ENCODE results near the gene GABARAPL1. TPM values are rescaled to one million over a fixed set of nuclear protein-coding genes. Genes with fewer than 3 reads are reported as not detected.
A peak's percentile ranks its signal among the peaks of the same experiment; 100 is the strongest.
"Not testable (repeated sequence)": the region's sequence is repeated elsewhere in the genome, so short reads cannot be mapped to it uniquely, and the experiment has no call there.

GABARAPL1 gene
- total RNA-seq, 1 donor from 2014 or later: 110 TPM

DNA sequence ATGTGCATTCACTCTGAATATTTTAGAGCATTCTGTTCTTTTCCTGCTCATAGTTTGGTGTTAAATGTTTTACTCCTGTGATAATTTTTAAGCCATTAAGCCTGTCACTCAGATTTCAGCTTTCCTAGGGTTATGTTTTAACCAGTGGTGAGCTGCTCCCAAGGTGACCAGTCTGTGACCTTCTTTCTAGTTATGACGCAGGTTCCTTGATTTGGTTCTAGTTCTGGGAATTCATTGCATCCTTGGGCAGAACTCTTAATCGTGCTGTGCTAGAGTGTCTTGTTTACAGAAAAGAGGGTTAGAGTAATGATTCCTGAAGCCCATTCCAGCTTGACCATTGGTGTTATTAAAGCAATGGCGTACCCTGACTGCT, 2.2 kb downstream of the GABARAPL1 start:
- DNase-seq: no peak
- Mint-ChIP-seq H3K36me3 (ENCODE audit: unreplicated experiment) (no peaks in the 10 kb centered on the region), H3K4me1 (ENCODE audit: low read depth, unreplicated experiment) (peaks cover 7% of the 10 kb centered on the region), H3K27ac (ENCODE audit: unreplicated experiment) (peak overlapping the region; percentile 7), H3K4me3 (ENCODE audit: unreplicated experiment) (peak overlapping the region; percentile 97), H3K9me3 (ENCODE audit: unreplicated experiment) (peaks cover 13% of the 10 kb centered on the region), H3K27me3 (ENCODE audit: unreplicated experiment) (peaks cover 4% of the 10 kb centered on the region)
- TF ChIP-seq, protein P1, sequence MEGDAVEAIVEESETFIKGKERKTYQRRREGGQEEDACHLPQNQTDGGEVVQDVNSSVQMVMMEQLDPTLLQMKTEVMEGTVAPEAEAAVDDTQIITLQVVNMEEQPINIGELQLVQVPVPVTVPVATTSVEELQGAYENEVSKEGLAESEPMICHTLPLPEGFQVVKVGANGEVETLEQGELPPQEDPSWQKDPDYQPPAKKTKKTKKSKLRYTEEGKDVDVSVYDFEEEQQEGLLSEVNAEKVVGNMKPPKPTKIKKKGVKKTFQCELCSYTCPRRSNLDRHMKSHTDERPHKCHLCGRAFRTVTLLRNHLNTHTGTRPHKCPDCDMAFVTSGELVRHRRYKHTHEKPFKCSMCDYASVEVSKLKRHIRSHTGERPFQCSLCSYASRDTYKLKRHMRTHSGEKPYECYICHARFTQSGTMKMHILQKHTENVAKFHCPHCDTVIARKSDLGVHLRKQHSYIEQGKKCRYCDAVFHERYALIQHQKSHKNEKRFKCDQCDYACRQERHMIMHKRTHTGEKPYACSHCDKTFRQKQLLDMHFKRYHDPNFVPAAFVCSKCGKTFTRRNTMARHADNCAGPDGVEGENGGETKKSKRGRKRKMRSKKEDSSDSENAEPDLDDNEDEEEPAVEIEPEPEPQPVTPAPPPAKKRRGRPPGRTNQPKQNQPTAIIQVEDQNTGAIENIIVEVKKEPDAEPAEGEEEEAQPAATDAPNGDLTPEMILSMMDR (IDR thresholded peaks at IDR 0.05; ENCODE audit: partially characterized antibody, unreplicated experiment): no peak

DNA sequence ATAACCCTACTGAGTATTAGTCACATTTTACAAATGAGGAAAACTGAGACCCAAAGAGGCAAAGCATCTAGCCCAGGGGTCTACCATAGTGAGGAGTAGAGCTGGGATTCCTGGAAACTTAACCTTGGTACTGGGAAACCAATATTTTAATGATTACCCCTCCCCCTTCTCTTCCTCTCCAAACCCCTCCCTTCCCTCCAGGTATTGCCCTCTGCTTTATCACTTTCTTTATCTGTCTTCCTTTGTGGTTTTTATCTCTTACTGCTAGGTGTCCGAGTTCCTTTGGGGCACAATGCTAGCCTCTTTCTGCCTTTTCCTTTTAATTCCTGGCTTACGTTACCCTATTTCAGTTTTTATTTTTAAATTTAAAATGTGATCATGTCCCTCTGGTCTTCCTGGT, 2.8 kb downstream of the GABARAPL1 start:
- Mint-ChIP-seq H3K27me3 (ENCODE audit: unreplicated experiment) (peaks cover 7% of the 10 kb centered on the region), H3K4me1 (ENCODE audit: low read depth, unreplicated experiment) (peaks cover 7% of the 10 kb centered on the region), H3K27ac (ENCODE audit: unreplicated experiment) (no peak overlapping the region), H3K9me3 (ENCODE audit: unreplicated experiment) (peaks cover 11% of the 10 kb centered on the region), H3K36me3 (ENCODE audit: unreplicated experiment) (no peaks in the 10 kb centered on the region), H3K4me3 (ENCODE audit: unreplicated experiment) (peak overlapping the region; percentile 97)
- no peak for DNase-seq
- TF ChIP-seq, protein P1 (IDR thresholded peaks at IDR 0.05; ENCODE audit: partially characterized antibody, unreplicated experiment): no peak

DNA sequence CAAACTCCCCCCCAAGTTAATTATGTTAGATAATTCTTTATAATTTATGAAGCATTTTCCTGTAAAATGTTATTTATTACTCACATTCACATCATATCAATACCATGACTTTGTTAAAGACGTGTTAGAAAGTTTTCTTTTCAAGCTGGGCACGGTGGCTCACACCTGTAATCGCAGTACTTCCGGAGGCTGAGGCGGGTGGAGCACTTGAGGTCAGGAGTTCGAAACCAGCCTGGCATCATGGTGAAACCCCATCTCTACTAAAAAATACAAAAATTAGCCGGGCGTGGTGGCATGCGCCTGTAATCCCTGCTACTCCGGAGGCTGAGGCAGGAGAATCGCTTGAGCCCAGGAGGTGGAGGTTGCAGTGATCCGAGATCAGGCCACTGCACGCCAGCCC, 3.3 kb downstream of the GABARAPL1 start:
- H3K27ac Mint-ChIP-seq (ENCODE audit: unreplicated experiment); H3K36me3 Mint-ChIP-seq (ENCODE audit: unreplicated experiment); H3K27me3 Mint-ChIP-seq (ENCODE audit: unreplicated experiment); H3K4me1 Mint-ChIP-seq (ENCODE audit: low read depth, unreplicated experiment); DNase-seq; H3K4me3 Mint-ChIP-seq (ENCODE audit: unreplicated experiment): not testable (repeated sequence)
- H3K9me3 Mint-ChIP-seq (ENCODE audit: unreplicated experiment): peaks cover 11% of the 10 kb centered on the region

DNA sequence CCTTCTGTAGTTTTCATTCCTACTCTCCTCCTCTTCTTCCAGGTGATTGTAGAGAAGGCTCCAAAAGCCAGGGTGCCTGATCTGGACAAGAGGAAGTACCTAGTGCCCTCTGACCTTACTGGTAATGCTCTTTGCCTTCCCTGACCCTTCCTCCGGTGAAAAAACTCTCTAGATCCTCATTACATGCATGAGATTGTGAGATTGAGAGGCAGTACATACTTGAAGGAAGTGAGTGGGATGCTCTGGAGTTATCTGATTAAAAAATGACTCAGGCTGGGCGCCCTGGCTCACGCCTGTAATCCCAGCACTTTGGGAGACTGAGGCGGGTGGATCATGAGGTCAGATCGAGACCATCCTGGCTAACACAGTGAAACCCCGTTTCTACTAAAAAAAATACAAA, 5.3 kb downstream of the GABARAPL1 start:
- Mint-ChIP-seq H3K36me3 (ENCODE audit: unreplicated experiment) (peaks cover 5% of the 10 kb centered on the region), H3K27me3 (ENCODE audit: unreplicated experiment) (peaks cover 4% of the 10 kb centered on the region), H3K4me3 (ENCODE audit: unreplicated experiment) (no peak overlapping the region), H3K27ac (ENCODE audit: unreplicated experiment) (no peak overlapping the region), H3K4me1 (ENCODE audit: low read depth, unreplicated experiment) (peaks cover 7% of the 10 kb centered on the region), H3K9me3 (ENCODE audit: unreplicated experiment) (peaks cover 4% of the 10 kb centered on the region)
- DNase-seq: no peak
- TF ChIP-seq, protein P1 (IDR thresholded peaks at IDR 0.05; ENCODE audit: partially characterized antibody, unreplicated experiment): no peak

DNA sequence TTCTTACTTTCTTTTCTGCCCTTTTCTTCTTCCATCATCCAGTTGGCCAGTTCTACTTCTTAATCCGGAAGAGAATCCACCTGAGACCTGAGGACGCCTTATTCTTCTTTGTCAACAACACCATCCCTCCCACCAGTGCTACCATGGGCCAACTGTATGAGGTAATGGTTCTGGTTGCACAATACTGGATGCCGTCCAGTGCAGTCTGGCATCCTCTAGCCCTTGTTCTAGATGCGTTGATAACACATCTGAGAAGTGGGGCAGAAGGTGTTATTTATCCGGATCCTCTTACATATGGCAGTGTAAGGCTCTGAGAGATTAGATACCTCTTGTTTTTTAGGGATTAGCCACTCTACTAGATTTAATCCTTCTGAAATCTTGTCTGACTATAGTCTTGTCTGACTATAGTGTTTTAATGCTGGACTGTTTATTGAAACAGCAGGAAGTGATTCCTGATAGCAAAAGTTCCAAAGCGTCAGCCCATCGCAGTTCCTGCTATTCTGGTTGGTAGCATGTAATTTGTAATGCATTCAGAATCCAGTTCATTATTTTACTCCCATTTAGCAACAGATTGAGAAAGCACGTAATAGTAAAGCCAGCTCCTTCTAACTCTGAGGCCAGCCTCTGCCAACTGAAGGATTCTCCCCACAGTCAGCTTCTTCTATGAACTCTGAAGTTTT, 7.9 kb downstream of the GABARAPL1 start:
- TF ChIP-seq, protein P1 (IDR thresholded peaks at IDR 0.05; ENCODE audit: partially characterized antibody, unreplicated experiment): no peak
- Mint-ChIP-seq H3K27ac (ENCODE audit: unreplicated experiment) (no peak overlapping the region), H3K36me3 (ENCODE audit: unreplicated experiment) (peaks cover 10% of the 10 kb centered on the region), H3K27me3 (ENCODE audit: unreplicated experiment) (peaks cover 5% of the 10 kb centered on the region), H3K4me1 (ENCODE audit: low read depth, unreplicated experiment) (peaks cover 2% of the 10 kb centered on the region), H3K9me3 (ENCODE audit: unreplicated experiment) (no peaks in the 10 kb centered on the region), H3K4me3 (ENCODE audit: unreplicated experiment) (no peak overlapping the region)
- DNase-seq: no peak
